H1 (cell line): ENCODE data around the gene ACOT7. TPM values are rescaled to one million over a fixed set of nuclear protein-coding genes. Genes with fewer than 3 reads are reported as not detected.
A peak's percentile ranks its signal among the peaks of the same experiment; 100 is the strongest.

Experiments used
- CTCF ChIA-PET: fragments of 300-600 bp; sonication (Branson Sonifier 250); formaldehyde crosslinking; loops from one replicate; lab custom pipeline; 2021; ENCODE audit not compliant: partially characterized antibody; lab: Charles Lee
- POLR2A ChIA-PET: fragments of 300-600 bp; sonication (Branson Sonifier 250); formaldehyde crosslinking; loops from one replicate; lab custom pipeline; 2021; ENCODE audit warnings: inconsistent platforms; ENCODE audit not compliant: partially characterized antibody; lab: Charles Lee
- DNase-seq, 2 experiments: peaks; one replicate each; pipeline versions ENCODE4 v3.0.0 to v3.0.0-alpha.2; 2010 to 2022; ENCODE audit warnings: low spot score in 2 of 2, low read depth in 1 of 2, mixed read lengths in 1 of 2
- FAIRE-seq: peaks from 2 replicates; lab custom pipeline; 2011; peaks lifted over from hg19 to GRCh38; lab: Jason Lieb, UNC
- H2AFZ ChIP-seq: 2 replicates; pipeline ENCODE4 v1.8.1; 2012; ENCODE audit warnings: low read length, inconsistent platforms
- H2AK5ac ChIP-seq: 2 replicates; pipeline ENCODE4 v1.6.1; 2013; ENCODE audit warnings: low read depth, low read length
- H2BK120ac ChIP-seq: replicated peaks from 2 replicates; pipeline ENCODE3; 2013; ENCODE audit warnings: low read depth, low read length, inconsistent platforms
- H2BK12ac ChIP-seq: 2 replicates; pipeline ENCODE4 v1.6.1; 2013; ENCODE audit warnings: low read depth, low read length
- H2BK15ac ChIP-seq: 2 replicates; pipeline ENCODE4 v1.6.1; 2013; ENCODE audit warnings: low read length
- H2BK20ac ChIP-seq: 2 replicates; pipeline ENCODE4 v1.6.1; 2013; ENCODE audit warnings: low read length
- H2BK5ac ChIP-seq: 2 replicates; pipeline ENCODE4 v1.6.1; 2013; ENCODE audit warnings: low read depth, low read length
- H3K14ac ChIP-seq: 2 replicates; pipeline ENCODE4 v1.6.1; 2013; ENCODE audit warnings: inconsistent platforms; ENCODE audit not compliant: insufficient read length
- H3K18ac ChIP-seq: 2 replicates; pipeline ENCODE4 v1.6.1; 2013; ENCODE audit warnings: low read length; ENCODE audit errors: extremely low read depth
- H3K23ac ChIP-seq: 2 replicates; pipeline ENCODE4 v1.6.1; 2013; ENCODE audit warnings: inconsistent platforms; ENCODE audit not compliant: insufficient read length
- H3K23me2 ChIP-seq: 2 replicates; pipeline ENCODE4 v1.6.1; 2013; ENCODE audit warnings: low read depth, low read length
- H3K27ac ChIP-seq: 2 replicates; pipeline ENCODE4 v1.6.1; 2011; ENCODE audit warnings: low read depth, low read length, inconsistent platforms
- H3K27me3 ChIP-seq, 4 experiments: replicated peaks in 1 of 4; 1 replicate in 1 of 4; 2 replicates in 3 of 4; pipeline versions ENCODE4 v1.6.1 to v1.8.1; 2011 to 2013; ENCODE audit warnings: low read length in 3 of 4, mild to moderate bottlenecking in 3 of 4, inconsistent platforms in 2 of 4, mixed read lengths in 2 of 4, moderate library complexity in 1 of 4; ENCODE audit not compliant: control insufficient read depth in 3 of 4, insufficient read depth in 3 of 4; ENCODE audit errors: extremely low read depth in 1 of 4
- H3K36me3 ChIP-seq, 4 experiments: 2 replicates each; pipeline versions ENCODE4 v1.6.1 to v1.8.1; 2011 to 2013; ENCODE audit warnings: mild to moderate bottlenecking in 4 of 4, low read length in 3 of 4, moderate library complexity in 2 of 4, control low read depth in 1 of 4, inconsistent platforms in 1 of 4; ENCODE audit not compliant: insufficient read depth in 4 of 4, control insufficient read depth in 2 of 4
- H3K4ac ChIP-seq: replicated peaks from 2 replicates; pipeline ENCODE3; 2013; ENCODE audit warnings: low read length, low read depth, mixed read lengths, inconsistent platforms; ENCODE audit not compliant: insufficient read length
- H3K4me1 ChIP-seq, 4 experiments: replicated peaks in 1 of 4; 1 replicate in 1 of 4; 2 replicates in 3 of 4; pipeline versions ENCODE4 v1.6.1 to v1.8.1; 2011 to 2013; ENCODE audit warnings: low read length in 3 of 4, inconsistent platforms in 2 of 4, mixed read lengths in 1 of 4; ENCODE audit not compliant: insufficient read depth in 4 of 4, control insufficient read depth in 3 of 4
- H3K4me2 ChIP-seq, 2 experiments: 2 replicates each; pipeline versions ENCODE4 v1.6.1 to v1.8.1; 2011 to 2013; ENCODE audit warnings: low read depth in 2 of 2, low read length in 2 of 2, control low read depth in 1 of 2, inconsistent platforms in 1 of 2, mild to moderate bottlenecking in 1 of 2; ENCODE audit not compliant: insufficient read depth in 1 of 2
- H3K4me3 ChIP-seq, 4 experiments: fragments of 200-600, 300-600 bp in 1 of 4; sonication (generic), shearing (Covaris generic), sonication (Bioruptor Twin) in 1 of 4; 2 replicates each; pipeline versions ENCODE4 v1.5.1 to v1.8.1; 2011 to 2016; ENCODE audit warnings: low read length in 4 of 4, low read depth in 3 of 4, control low read depth in 2 of 4, inconsistent platforms in 2 of 4, mild to moderate bottlenecking in 2 of 4, mixed read lengths in 1 of 4, moderate library complexity in 1 of 4; ENCODE audit not compliant: insufficient read depth in 2 of 4; ENCODE audit errors: extremely low read depth in 1 of 4
- H3K56ac ChIP-seq: replicated peaks from 2 replicates; pipeline ENCODE3; 2013; ENCODE audit warnings: low read depth, mild to moderate bottlenecking, mixed read lengths, low read length, inconsistent platforms; ENCODE audit not compliant: insufficient read length
- H3K79me1 ChIP-seq: 2 replicates; pipeline ENCODE4 v1.6.1; 2013; ENCODE audit warnings: low read depth, low read length, control low read depth
- H3K79me2 ChIP-seq, 2 experiments: 2 replicates each; pipeline versions ENCODE4 v1.6.1 to v1.8.1; 2012 to 2013; ENCODE audit warnings: low read length in 2 of 2, mild to moderate bottlenecking in 2 of 2, inconsistent platforms in 1 of 2; ENCODE audit not compliant: insufficient read depth in 2 of 2, control insufficient read depth in 1 of 2
- H3K9ac ChIP-seq, 4 experiments: replicated peaks in 1 of 4; 1 replicate in 1 of 4; 2 replicates in 3 of 4; pipeline versions ENCODE4 v1.6.1 to v1.8.1; 2011 to 2013; ENCODE audit warnings: low read depth in 3 of 4, low read length in 3 of 4, control low read depth in 2 of 4, mild to moderate bottlenecking in 2 of 4, moderate library complexity in 2 of 4, inconsistent platforms in 1 of 4; ENCODE audit errors: extremely low read depth in 1 of 4
- H3K9me3 ChIP-seq, 2 experiments: 2 replicates each; pipeline versions ENCODE4 v1.6.1 to v1.8.1; 2012 to 2013; ENCODE audit warnings: mild to moderate bottlenecking in 2 of 2, moderate library complexity in 2 of 2, control low read depth in 1 of 2, inconsistent platforms in 1 of 2, low read depth in 1 of 2, low read length in 1 of 2, mixed read lengths in 1 of 2; ENCODE audit not compliant: insufficient read depth in 2 of 2
- H4K20me1 ChIP-seq, 2 experiments: replicated peaks in 1 of 2; 2 replicates each; pipeline versions ENCODE3 to v1.8.1; 2011 to 2013; ENCODE audit warnings: inconsistent platforms in 2 of 2, low read length in 2 of 2, mild to moderate bottlenecking in 1 of 2; ENCODE audit not compliant: insufficient read depth in 2 of 2, control insufficient read depth in 1 of 2
- H4K5ac ChIP-seq: 2 replicates; pipeline ENCODE4 v1.6.1; 2013; ENCODE audit warnings: low read length, low read depth, mixed read lengths, inconsistent platforms; ENCODE audit not compliant: insufficient read length
- H4K8ac ChIP-seq: 2 replicates; pipeline ENCODE4 v1.8.0; 2013; ENCODE audit warnings: mild to moderate bottlenecking, moderate library complexity, low read length, inconsistent platforms; ENCODE audit not compliant: insufficient read depth; ENCODE audit errors: extremely low read depth
- H4K91ac ChIP-seq: replicated peaks from 2 replicates; pipeline ENCODE3; 2013; ENCODE audit warnings: low read length, mixed read lengths, inconsistent platforms; ENCODE audit not compliant: insufficient read length
- CTCF ChIP-seq, 3 experiments: IDR thresholded peaks; 1 replicate in 2 of 3; 2 replicates in 1 of 3; pipeline versions ENCODE4 v1.5.1 to v1.6.1; 2011; ENCODE audit warnings: low read length in 3 of 3, mild to moderate bottlenecking in 3 of 3, inconsistent platforms in 2 of 3, low read depth in 1 of 3, moderate library complexity in 1 of 3; ENCODE audit not compliant: insufficient read depth in 1 of 3; ENCODE audit errors: control extremely low read depth in 1 of 3
- SP2 ChIP-seq: IDR thresholded peaks from 2 replicates; pipeline ENCODE4 v1.6.1; 2012; ENCODE audit warnings: mild to moderate bottlenecking, low read length, inconsistent platforms
- TBP ChIP-seq: IDR thresholded peaks from 2 replicates; pipeline ENCODE4 v1.6.1; 2011; ENCODE audit warnings: low read depth, low read length, improper control_type of control experiment
- WGBS, 2 experiments: shearing (Covaris generic) in 1 of 2; methylation state at CpG; one replicate each; pipeline versions ENCODE4 v1.1.6 to v1.1.7; 2013 to 2015; ENCODE audit warnings: low lambda C conversion rate in 2 of 2, mixed read lengths in 2 of 2, inconsistent platforms in 1 of 2, low coverage in 1 of 2, missing lambda C conversion rate in 1 of 2; ENCODE audit not compliant: insufficient replicate concordance in 2 of 2, insufficient coverage in 1 of 2, insufficient read length in 1 of 2; ENCODE audit errors: extremely low coverage in 1 of 2, missing lambda C conversion rate in 1 of 2; 5-methylcytosine and 5-hydroxymethylcytosine counted together
- polyA plus RNA-seq, 7 experiments: library from polyadenylated mRNA; depleted of rRNA in 3 of 7; stranded (reverse) in 5 of 7; unstranded in 2 of 7; fragments of >200 nt in 5 of 7; fragments of 200-250 nt in 2 of 7; gene quantifications; 1 replicate in 5 of 7; 2 replicates in 1 of 7; 4 replicates in 1 of 7; pipeline versions ENCODE4 v1.2.1 to v1.2.3, GENCODE V29; 2011 to 2013; ENCODE audit warnings: missing spikeins in 2 of 7, mixed read lengths in 2 of 7
- total RNA-seq: library from RNA; stranded (reverse); fragmentation: NEBNext Ultra II Directional; extraction: Animal tissue kit (Norgen Biotek cat#: 25700); gene quantifications from 2 replicates; pipeline ENCODE4 v1.2.1, GENCODE V29; 2021

ACOT7 gene
- total and polyA plus RNA-seq, 2 of the 8 experiments (the other 6 are each of a cell fraction or from before 2014, with no cell fraction given) = 151 to 214 TPM

GRCh38 chr1:6224718-6225117, 168.8 kb downstream of the ACOT7 start:
- POLR2A ChIA-PET = interaction anchor here (0.9 to 2.4 kb wide), 7 partner anchors 9 to 17 kb away, joined by 3 to 20 read pairs (median 5); partner anchors contain the start of gene ICMT
- Histone ChIP-seq H2BK12ac (no peak overlapping the region), H3K27me3 (no peaks in the 10 kb centered on the region), H2AFZ (no peak overlapping the region), H4K8ac (no peak overlapping the region), H3K27ac (no peak overlapping the region), H3K23me2 (no peaks in the 10 kb centered on the region), H3K18ac (no peak overlapping the region), H2AK5ac (no peak overlapping the region), H4K5ac (no peak overlapping the region), H3K79me1 (peaks cover 5% of the 10 kb centered on the region), H2BK5ac (no peak overlapping the region), H2BK15ac (no peak overlapping the region), H2BK20ac (no peak overlapping the region), H3K56ac (no peak overlapping the region), H3K4me3 (no peak overlapping the region), H3K23ac (no peak overlapping the region), H2BK120ac (no peak overlapping the region), H3K4ac (no peak overlapping the region), H3K9ac (no peak overlapping the region), H3K4me2 (no peak overlapping the region), H4K20me1 (peaks cover 6 to 19% of the 10 kb centered on the region in 2 experiments), H3K14ac (no peak overlapping the region), H3K79me2 (0 out of 4 replicates have a peak, but pooled peaks cover 0 to 2% of the 10 kb centered on the region in 2 experiments), H3K9me3 (no peaks in the 10 kb centered on the region), H3K36me3 (peaks cover 9 to 63% (median 30%) of the 10 kb centered on the region in 4 experiments; a peak in 7 of 8 replicates), H4K91ac (no peak overlapping the region), H3K4me1 (no peaks in the 10 kb centered on the region; a peak in 1 of 7 replicates)
- TF ChIP-seq TBP (no peak), CTCF (IDR thresholded peaks at IDR 0.05; ENCODE audit: control extremely low read depth in 1 of 3, insufficient read depth in 1 of 3, low read depth in 1 of 3, low read length in 3 of 3) (peak in 1 of 3 experiments; percentile 18; a peak in 1 of 4 replicates), SP2 (no peak)
- DNase-seq (no peak), FAIRE-seq (no peak)
- WGBS, 2 experiments = 93% methylated on average over 15 of the region's 15 CpGs; no CpG with 5 or more reads in 1 of the 2 experiments
- CTCF ChIA-PET = interaction anchor here (0.9 to 5.1 kb wide), 10 partner anchors 10 to 179 kb away, joined by 3 to 30 read pairs (median 4); partner anchors contain the start of genes ICMT and RNF207
